ENCODE data around the gene MAPK6.
"Not testable (repeated sequence)": the region's sequence is repeated elsewhere in the genome, so short reads cannot be mapped to it uniquely, and the experiment has no call there.

The MAPK6 gene

DNA sequence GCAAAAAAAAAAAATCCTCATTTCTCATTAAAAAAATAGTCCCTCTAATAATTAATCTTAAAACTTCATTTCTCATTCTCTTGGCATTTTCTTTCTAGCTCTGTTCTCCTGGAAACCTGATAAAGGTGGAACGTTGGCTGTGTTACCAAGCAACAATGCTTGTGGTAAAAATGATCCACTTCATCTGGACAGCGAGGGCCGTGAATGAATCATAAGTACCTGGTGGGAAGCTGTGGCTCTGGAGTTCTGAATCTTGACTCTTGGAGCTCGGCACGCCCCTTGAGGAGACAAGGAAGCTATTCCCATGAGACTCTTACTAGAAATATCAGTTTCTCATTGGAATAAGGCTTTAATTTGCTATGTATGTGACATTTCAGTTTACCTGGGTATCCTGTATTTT, 61.0 kb downstream of the MAPK6 start:
- no peak for DNase-seq (ENCODE audit: low spot score)

DNA sequence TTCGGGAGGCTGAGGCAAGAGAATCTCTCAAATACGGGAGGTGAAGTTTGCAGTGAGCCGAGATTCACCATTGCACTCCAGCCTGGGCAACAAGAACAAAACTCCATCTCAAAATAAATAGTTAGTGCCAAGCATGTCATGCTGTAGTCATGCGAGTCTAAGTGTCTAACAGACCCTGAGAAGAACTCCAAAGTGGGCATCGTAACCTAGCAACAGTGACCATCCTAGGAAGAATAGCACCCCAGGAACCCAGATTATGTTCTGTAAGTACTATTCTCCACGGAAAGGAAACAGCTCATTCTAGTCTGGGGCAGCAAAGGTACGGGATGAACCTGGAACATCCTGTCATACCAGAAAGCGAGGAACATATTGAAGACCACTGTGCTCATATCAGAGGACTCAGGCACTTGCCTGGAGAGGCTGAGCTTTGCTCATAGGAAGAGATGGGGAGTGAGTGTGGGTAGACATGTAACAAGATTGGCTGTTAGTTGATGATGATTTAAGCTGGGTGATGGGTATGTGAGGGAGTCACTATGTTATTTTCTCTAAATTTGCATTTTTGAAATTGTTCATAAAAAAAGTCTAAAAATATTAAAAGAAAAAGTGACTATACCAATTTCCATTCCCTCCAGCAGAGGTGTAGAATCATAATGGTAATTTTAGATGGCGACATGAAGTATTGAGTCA, 61.8 kb downstream of the MAPK6 start:
- DNase-seq (ENCODE audit: low spot score), result no peak

DNA sequence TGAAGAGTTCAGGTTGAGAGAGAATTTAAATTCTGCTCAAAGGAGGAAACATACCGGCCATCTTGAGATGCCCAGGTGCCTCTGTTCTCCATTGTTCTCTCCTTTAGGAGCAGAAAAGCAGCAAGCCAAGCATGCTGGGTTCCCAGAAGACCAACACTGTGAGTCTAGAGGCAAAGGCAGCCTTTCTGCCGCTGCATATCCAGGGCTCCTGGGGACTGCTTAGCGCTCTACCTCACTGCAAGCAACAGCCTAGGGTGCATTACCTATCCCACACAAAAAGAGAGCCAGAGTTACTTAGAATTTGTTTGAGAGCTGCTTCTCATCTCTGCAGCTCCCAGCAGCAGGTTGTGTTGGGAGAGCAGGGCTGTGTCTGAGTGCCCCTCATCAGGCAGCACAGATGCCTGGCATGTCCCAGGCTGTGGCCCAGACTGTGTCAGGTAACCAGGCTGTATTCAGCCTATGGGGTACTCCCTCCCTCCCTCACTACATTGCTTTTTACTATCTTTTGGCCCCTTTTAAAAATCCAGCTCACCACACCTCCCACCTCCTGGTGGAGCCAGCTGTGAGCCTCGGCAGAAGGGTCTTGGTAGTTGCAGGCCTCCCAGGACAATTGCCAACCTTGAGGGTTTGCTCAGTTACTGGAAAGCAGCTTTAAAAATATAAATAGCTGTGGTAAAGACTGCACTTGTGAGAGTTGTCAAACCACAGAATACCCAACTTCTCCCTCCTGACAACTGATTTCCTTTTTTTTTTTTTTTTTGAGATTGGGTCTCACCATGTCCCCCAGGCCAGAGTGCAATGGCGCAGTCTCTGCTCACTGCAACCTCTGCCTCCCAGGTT, 63.4 kb downstream of the MAPK6 start:
- no peak for DNase-seq (ENCODE audit: low spot score)

DNA sequence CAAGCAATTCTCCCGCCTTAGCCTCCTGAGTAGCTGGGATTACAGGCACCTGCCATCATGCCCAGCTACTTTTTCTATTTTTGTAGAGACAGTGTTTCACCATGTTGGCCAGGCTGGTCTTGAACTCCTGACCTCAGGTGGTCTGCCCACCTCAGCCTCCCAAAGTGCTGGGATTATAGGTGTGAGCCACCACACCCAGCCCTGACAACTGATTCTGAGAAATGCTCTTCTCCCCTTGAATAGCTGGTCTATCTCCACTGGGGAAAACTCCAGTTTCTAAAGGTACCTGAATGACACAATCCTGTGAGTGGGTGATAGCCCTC, 64.0 kb downstream of the MAPK6 start:
- DNase-seq (ENCODE audit: low spot score), result not testable (repeated sequence)

DNA sequence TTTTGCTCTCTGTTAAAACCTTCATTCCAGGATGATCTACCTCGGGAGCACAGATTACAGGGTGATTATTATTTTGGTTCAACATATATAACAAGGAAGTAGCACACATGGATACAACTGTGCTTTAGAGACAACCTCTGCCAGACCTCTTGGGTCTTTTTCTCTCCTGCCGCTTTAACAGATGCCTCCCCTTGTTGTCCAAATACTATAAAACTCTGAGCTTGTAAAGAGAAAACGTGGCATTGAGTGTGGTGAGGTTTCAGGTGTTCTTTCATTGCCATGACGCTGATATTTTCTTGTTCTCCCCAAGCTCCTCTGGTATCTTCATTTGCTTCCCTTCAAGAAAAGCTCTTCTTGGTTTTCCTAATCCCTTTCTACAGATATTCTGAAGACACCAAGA, 64.6 kb downstream of the MAPK6 start:
- no peak for DNase-seq (ENCODE audit: low spot score)

DNA sequence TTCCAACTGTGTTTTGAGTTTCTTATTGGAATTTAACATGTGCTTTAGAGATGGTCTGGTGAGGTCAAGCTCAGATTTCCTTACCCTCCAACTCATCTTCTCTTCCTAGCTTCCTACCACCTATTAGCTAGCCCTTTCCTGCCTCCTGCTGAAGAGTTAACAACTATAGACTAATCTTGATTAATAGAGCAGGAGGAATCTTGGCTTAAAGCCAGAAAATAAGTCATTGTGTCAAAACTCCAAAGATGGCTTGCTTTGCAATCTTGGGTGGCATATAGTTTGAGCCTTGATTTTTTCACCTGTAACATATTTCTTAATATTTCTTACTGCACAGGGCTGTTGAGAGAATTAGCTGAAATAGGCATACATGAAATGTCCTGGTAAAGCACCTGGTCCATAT, 66.3 kb downstream of the MAPK6 start:
- DNase-seq (ENCODE audit: low spot score), result no peak

DNA sequence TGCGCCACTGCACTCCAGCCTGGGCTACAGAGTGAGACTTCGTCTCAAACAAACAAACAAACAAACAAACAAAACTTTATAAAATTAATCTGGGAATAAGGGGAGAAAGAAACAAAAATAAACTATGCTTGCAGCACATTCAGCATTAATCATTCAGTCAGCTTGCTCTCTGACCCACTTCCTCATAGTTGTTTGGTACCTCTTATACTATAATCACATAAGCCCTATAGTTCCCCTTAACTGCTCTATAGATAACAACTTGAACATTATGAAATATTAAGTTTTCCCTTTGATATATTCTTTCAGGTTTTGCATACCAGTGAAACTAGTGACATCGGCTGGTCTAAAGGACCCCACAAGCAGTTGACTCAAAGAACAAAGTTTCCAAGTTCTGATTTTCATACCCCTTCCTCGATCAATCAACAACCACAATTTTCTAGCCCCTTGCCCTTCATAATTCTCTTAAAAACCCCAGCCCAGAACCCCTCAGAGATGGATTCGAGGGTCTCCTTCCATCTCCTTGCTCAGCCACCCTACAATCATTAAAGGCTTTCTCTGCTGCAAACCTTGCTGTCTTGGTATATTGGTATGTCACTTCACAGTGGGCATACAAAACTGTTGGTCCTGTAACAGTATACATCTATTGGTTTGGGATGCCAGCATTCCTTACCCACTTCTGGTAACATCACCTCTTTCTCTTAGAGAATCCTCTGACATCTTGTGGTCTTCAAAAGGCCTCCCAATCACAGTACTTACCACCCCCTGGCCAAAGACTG, 67.2 kb downstream of the MAPK6 start:
- no peak for DNase-seq (ENCODE audit: low spot score)

DNA sequence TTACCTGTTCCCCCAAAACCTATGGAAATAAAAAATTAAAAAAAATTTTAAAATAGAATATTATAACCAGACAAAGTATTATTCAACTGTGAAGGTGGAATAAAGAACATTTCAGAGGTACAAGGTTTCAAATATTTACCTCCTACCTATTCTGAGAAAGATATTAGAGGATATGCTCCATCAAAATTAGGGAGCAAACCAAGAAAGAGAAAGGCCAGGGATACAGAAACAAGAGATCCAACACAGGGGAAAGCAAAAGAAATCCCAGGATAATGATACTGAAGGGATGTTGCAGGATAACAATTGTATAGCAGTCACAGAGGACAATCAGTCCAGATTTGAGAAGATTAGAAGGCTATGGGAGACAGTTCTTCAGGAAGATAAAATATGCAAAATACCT, 71.2 kb downstream of the MAPK6 start:
- DNase-seq (ENCODE audit: low spot score), result no peak

DNA sequence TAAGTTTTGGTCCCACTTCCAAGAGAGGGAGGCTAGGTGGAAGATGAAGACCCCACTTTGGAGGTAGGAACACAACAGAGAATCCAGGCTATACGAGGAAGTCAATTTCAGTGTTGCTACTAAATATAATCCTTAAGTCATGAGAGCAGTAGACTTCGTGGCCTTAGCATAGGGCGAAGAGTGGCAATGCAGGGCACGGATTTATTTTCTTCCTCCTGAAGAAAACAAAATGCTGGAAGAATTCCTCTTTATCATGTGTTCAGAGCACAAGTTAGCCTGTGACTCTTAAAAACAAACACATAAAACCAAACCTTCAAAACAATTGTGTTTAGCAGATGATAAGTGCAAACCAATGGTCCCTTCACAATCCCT, 74.1 kb downstream of the MAPK6 start:
- DNase-seq (ENCODE audit: low spot score), result no peak

DNA sequence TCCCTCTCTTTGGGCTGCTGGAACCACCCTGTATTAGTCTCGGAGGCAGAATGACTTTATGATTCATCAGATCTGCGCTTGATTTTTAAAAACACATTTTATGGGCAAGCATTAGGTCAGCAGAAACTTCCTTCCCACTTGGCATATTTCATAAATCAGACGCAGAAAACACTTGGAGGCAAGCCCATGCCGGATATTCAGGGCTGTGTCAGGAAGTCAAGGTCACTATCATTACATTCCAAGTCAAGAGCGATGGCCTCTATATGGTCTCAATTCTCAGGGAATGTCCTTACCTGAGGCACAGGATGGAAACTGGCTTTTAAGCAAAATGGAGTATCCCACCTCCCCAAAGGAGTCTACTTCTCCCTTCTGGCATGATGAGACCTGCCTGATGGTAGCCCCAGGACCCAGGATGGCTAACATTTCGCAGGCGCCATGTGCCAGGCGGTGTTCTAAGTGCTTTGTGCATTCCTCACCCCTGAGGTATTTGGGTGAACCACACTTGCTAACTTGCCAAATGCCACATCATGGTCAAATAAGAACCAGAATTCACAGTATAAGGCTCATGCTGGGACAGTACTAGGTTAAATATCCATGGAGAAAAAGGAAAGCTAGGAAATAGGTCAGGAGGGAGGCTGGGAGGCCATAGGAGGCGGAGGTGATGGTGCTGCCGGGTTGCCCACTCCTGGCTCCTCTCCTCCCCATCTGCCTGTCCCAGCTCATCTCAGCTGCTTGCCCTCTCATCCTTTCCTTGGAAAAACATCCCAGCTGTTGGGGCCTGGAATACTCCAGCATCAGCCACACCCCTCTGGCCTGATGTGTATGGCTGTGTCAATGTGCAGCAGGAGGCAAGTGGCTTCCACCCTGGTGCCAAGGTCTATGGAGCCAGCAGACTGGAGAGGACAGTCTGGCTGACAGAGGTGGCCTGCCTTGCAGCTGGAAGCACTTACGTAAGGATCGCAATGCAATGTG, 74.8 kb downstream of the MAPK6 start:
- no peak for DNase-seq (ENCODE audit: low spot score)

DNA sequence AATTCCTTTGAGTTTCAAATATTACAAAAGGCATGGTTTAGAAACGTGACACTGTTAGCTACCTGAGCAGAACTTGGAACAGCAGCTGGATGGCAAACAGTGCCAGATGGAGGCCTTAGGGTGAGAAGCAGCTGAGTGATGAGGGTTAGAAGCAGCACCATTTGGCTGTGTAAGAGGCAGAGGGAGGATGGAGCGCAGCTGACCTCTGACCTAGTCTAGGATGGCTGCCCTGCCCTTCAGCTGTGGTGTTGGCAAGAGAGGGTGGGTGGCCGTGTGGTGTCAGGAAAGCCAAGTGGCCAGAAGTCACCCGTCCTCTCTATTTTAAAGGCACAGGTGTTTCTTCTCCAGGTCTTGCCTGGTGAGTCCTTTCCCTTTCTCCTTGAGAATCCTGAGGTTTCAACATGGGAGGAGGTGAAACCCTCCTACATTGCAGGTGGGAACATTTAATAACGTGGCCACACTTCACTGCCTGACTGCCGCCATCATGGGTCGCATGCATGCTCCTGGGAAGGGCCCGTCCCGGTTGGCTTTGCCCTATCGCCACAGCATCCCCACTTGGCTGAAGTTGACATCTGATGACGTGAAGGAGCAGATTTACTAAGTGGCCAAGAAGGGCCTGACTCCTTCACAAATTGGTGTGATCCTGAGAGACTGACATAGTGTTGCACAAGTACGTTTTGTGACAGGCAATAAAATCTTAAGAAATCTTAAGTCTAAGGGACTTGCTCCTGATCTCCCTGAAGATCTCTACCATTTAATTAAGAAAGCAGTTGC, 76.0 kb downstream of the MAPK6 start:
- no peak for DNase-seq (ENCODE audit: low spot score)

DNA sequence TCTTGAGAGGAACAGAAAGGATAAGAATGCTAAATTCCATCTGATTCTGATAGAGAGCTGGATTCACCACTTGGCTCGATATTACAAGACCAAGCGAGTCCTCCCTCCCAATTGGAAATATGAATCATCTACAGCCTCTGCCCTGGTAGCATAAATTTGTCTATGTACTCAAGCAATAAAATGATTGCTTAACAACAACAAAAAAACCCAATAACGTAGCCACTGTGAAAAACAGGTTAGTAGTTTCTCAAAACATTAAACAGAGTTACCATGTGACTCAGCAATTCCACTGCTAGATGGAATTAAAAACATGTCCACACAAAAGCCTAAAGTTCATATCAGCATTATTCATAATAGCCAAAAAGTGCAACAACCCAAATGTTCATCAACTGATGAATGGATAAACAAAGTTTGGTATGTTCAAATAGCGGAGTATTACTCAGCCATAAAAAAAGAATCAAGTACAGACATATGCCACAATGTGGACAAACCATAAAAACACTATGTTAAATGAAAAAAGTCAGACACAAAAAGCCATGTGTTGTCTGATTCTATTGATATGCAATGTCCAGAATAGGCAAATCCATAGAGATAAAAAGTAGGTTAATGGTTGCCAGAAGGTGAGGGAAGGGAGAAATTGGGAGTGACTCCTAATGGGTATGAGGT, 76.7 kb downstream of the MAPK6 start:
- no peak for DNase-seq (ENCODE audit: low spot score)

DNA sequence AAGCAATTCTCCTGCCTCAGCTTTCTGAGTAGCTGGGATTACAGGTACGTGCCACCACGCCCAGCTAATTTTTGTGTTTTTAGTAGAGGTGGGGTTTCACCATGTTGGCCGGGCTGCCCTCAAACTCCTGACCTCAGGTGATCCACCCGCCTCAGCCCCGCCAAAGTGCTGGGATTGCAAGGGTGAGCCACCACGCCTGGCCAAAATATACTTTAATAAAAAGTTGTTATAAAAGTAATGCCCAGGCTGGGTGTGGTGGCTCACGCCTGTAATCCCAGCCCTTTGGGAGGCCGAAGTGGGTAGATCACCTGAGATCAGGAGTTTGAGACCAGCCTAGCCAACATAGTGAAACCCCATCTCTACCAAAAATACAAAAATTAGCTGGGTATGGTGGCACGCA, 77.5 kb downstream of the MAPK6 start:
- not testable (repeated sequence) for DNase-seq (ENCODE audit: low spot score)

DNA sequence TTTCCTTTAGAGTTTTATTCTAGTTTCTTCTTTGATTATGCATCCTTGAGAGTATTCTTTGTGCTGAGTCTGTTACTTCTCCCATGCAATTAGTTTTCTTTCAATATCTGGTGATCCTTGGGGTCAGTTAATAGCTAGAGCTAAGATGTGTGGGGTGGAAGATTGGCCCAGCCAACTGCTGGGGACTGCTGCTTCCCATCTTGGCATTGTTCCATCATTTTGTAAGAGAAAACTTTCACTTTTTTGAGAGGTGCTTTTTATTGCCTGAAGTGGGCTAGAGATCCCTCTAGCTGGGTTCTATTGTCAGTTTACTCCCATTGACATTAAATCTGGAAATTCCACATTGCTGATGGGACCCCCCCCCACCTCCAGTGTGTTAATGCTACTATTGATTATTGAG, 78.2 kb downstream of the MAPK6 start:
- no peak for DNase-seq (ENCODE audit: low spot score)

DNA sequence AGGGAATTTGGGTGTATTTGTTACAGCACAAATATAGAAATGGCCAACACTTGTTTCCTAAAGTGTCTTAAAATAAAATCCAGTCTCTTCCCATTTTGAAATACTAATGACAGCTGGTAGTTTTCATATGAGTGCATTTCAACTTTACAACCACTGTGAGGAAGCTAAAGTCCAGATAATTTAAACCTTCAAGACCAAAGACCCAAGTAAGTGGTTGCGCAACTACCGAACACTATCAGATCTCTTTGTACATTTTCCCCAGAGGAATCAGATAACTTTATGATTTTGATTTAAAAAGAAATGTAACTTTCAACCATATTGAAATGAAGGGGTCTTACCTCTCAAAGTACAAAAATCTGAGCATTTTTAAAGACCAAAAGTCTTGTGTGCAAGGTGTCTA, 79.3 kb downstream of the MAPK6 start:
- DNase-seq (ENCODE audit: low spot score), result no peak

DNA sequence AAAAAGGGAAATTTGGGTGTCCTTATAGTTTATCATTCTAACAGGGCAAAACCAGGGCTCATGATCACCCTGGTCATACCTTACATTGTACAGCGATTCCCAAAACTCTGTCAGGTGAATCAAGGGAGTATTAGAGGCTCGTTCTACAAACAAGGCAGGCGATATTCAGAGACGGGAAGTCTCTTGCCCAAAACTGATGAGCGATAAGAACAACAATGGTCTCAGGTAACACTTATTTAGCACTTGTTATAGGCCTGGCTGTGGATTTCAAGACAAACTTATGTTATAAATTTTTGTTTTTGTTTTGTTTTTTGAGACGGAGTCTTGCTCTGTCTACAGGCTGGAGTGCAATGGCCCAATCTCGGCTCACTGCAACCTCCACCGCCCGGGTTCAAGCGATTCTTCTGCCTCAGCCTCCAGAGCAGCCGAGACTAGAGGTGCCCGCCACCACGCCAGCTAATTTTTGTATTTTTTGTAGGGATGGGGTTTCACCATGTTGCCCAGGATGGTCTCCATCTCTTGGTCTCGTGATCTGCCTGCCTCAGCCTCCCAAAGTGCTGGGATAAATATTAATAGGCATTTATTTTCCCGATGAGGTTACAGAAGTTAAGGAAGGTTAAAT, 80.7 kb downstream of the MAPK6 start:
- no peak for DNase-seq (ENCODE audit: low spot score)

DNA sequence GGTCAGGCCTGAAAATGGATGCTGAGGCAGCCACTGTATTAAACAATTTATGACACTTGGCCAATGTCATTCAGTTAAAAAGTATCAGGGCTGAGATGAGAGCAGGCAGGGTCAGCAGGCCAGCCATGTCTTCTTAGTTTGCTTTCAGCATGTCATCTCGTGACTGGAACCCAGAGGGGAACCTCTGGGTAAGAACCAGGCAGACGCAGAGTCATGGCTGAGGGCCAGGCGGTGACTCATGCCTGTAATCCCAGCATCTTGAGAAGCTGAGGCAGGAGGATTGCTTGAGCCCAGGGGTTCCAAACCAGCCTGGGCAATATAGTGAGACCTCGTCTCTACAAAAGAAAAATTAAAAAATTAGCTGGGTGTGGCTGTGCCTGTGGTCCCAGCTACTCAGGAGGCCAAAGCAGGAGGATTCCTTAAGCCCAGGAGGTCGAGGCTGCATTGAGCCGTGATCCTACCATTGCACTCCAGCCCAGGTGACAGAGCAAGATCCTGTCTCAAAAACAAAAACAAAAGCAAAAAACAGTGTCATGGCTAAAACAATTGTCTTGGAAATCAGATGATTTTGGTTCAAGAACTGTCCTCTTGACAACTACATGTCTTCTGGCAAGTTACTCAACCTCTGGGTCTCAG, 81.9 kb downstream of the MAPK6 start:
- DNase-seq (ENCODE audit: low spot score), result no peak

DNA sequence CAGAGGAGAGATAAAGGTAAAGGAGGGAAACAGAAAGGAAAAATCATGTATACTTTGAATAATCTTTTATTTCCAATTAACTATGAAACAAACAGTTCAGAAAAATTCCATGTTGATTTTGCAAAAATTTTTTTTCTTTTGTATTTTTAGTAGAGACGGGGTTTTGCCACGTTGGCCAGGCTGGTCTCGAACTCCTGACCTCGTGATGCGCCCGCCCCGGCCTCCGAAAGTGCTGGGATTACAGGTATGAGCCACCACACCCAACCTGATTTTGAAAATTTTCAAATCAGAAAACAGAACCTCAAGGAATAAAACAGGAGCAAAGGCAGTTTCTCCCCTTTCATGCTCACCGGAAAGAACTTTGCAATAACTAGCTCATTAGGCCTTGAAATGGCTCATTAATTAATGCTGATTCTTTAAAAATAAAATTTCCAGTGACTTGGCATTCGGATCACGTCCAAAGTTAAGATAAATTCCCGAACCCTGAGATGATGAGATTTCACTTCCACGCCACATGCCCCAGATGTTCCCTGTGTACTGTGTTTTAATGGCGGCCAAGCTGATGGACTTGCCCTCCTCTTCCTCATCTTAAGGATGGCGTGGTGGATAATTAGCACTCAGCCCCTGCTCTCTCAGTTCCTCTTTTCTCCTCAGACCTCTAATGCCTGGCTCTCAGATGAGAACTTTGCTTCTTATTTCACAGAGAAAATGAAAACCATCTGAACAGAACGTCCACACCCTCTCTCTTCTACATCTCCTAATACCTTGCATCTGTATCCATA, 82.7 kb downstream of the MAPK6 start:
- peak; percentile 53 for DNase-seq (ENCODE audit: low spot score)

DNA sequence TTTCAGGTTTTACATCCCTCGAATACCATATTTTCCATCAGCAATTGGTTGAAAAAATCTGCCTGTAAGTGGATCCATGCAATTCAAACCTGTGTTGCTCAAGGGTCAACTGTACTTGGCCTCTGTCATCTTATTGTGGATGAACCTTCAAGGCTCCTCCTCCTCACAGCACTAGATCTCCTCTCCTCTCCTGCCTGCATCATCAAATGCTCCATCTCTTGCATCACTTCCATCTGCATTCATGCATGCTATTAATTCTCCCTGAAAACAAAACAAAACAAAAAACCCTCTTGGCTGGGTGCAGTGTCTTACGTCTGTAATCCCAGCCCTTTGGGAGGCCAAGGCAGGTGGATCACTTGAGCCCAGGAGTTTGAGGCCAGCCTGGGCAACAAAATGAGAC, 83.4 kb downstream of the MAPK6 start:
- DNase-seq (ENCODE audit: low spot score), result no peak

Data from germinal center (tissue), 1 donor.